ENCODE measurements around the gene ACSF2. TPM values are rescaled to one million over a fixed set of nuclear protein-coding genes. Genes with fewer than 3 reads are reported as not detected.

Gene ACSF2
- polyA plus RNA-seq, 2 of the 4 experiments (the other 2 are of a cell fraction) = 24.4 to 33.6 TPM

- Histone ChIP-seq H3K27ac (no peak overlapping the region), H3K9me3 (no peaks in the 10 kb centered on the region), H3K4me2 (no peak overlapping the region), H3K4me3 (no peak overlapping the region), H3K4me1 (peaks cover 9% of the 10 kb centered on the region; the same call in 1 of the 3 replicates)
- FAIRE-seq (no peak), ATAC-seq (no peak), DNase-seq (ENCODE audit: low read depth in 1 of 2, low spot score in 1 of 2) (no peak)
- TF ChIP-seq ZNF302 (CRISPR knock-in tag; IDR thresholded peaks at IDR 0.05) (no peak), BCL3 (IDR thresholded peaks at IDR 0.05) (no peak), HOXA7 (CRISPR knock-in tag; IDR thresholded peaks at IDR 0.05) (no peak), HDAC2 (IDR thresholded peaks at IDR 0.05) (no peak)
- ChIA-PET CTCF (interaction anchor here (1.3 to 19.6 kb wide), 2 partner anchors 21 to 23 kb away, joined by 3 to 238 read pairs; partner anchors contain the start of gene RSAD1), POLR2A (no interaction called here)
- WGBS (ENCODE audit: missing lambda C conversion rate) = 53% methylated on average over 7 of the region's 7 CpGs
These were observed 26.1 kb downstream of the ACSF2 start for GRCh38 chr17:50451943-50452629.

GRCh38 chr17:50452630-50453300 is 26.7 kb downstream of the ACSF2 start:
- no peak for DNase-seq (ENCODE audit: low read depth in 1 of 2, low spot score in 1 of 2)
- ATAC-seq = no peak
- WGBS (ENCODE audit: missing lambda C conversion rate) = 70% methylated on average over 10 of the region's 10 CpGs
- Histone ChIP-seq H3K9me3 (no peaks in the 10 kb centered on the region), H3K4me1 (peaks cover 9% of the 10 kb centered on the region; the same call in 1 of the 3 replicates), H3K4me2 (no peak overlapping the region), H3K4me3 (no peak overlapping the region), H3K27ac (no peak overlapping the region)
- no peak for TF ChIP-seq NR3C1 (IDR thresholded peaks at IDR 0.05)
- no peak for TF ChIP-seq HOXB13 (CRISPR knock-in tag; IDR thresholded peaks at IDR 0.05; ENCODE audit: low read depth)
- TF ChIP-seq POLR2A (IDR thresholded peaks at IDR 0.05; ENCODE audit: low read length) = no peak
- ChIA-PET CTCF (interaction anchor here (1.3 to 19.6 kb wide), 2 partner anchors 21 to 23 kb away, joined by 3 to 238 read pairs; partner anchors contain the start of gene RSAD1), POLR2A (no interaction called here)
- FAIRE-seq = no peak

GRCh38 chr17:50453901-50454300 is 27.9 kb downstream of the ACSF2 start:
- no peak overlapping the region for H3K27ac ChIP-seq
- peaks cover 14% of the 10 kb centered on the region; the same call in 2 of the 3 replicates for H3K4me1 ChIP-seq
- H3K4me3 ChIP-seq = no peak overlapping the region
- TF ChIP-seq NR3C1 (IDR thresholded peaks at IDR 0.05) = no peak
- no peak for TF ChIP-seq ZSCAN20 (CRISPR knock-in tag; IDR thresholded peaks at IDR 0.05)
- TF ChIP-seq RARB (CRISPR knock-in tag; IDR thresholded peaks at IDR 0.05) = no peak
- no peak for TF ChIP-seq RFX5 (IDR thresholded peaks at IDR 0.05)
- TF ChIP-seq NPAS2 (CRISPR knock-in tag; IDR thresholded peaks at IDR 0.05; ENCODE audit: borderline replicate concordance) = no peak
- no peak for TF ChIP-seq EP300 (IDR thresholded peaks at IDR 0.05)
- no peak for TF ChIP-seq ESRRA (IDR thresholded peaks at IDR 0.05; ENCODE audit: borderline replicate concordance, low read length)
- no peak for TF ChIP-seq HOXB13 (CRISPR knock-in tag; IDR thresholded peaks at IDR 0.05; ENCODE audit: low read depth)
- no peak for TF ChIP-seq ELK1 (IDR thresholded peaks at IDR 0.05; ENCODE audit: low read depth, low read length)
- no peak for TF ChIP-seq KDM1A (IDR thresholded peaks at IDR 0.05; ENCODE audit: low read depth)
- no peak for TF ChIP-seq RCOR1 (IDR thresholded peaks at IDR 0.05; ENCODE audit: low read depth, low read length)
- TF ChIP-seq HOXA7 (CRISPR knock-in tag; IDR thresholded peaks at IDR 0.05) = no peak
- TF ChIP-seq MAFK (IDR thresholded peaks at IDR 0.05; ENCODE audit: partially characterized antibody) = no peak
- no peak for TF ChIP-seq FOSB (CRISPR knock-in tag; IDR thresholded peaks at IDR 0.05)
- TF ChIP-seq EHMT2 (IDR thresholded peaks at IDR 0.05; ENCODE audit: low read depth) = no peak
- TF ChIP-seq E2F6 (IDR thresholded peaks at IDR 0.05; ENCODE audit: borderline replicate concordance, low read depth) = no peak
- TF ChIP-seq FOSL2 (IDR thresholded peaks at IDR 0.05) = no peak
- TF ChIP-seq FOSL2 (CRISPR knock-in tag; IDR thresholded peaks at IDR 0.05) = no peak
- TF ChIP-seq BCL3 (IDR thresholded peaks at IDR 0.05) = no peak
- TF ChIP-seq RAD21 (conservative IDR thresholded peaks at IDR 0.05 in 1 of 2, IDR thresholded peaks at IDR 0.05 in 1 of 2) = no peak
- no peak for ATAC-seq
- CTCF ChIA-PET = interaction anchor here (1.0 to 19.6 kb wide), 4 partner anchors 17 to 56 kb away, joined by 4 to 238 read pairs (median 11); partner anchors contain the start of genes LRRC59 and RSAD1
- no peaks in the 10 kb centered on the region for H3K9me3 ChIP-seq
- WGBS (ENCODE audit: missing lambda C conversion rate) = 93% methylated on average over 3 of the region's 3 CpGs
- DNase-seq (ENCODE audit: low read depth in 1 of 2, low spot score in 1 of 2) = no peak
- no peak for FAIRE-seq
- POLR2A ChIA-PET = no interaction called here
- no peak overlapping the region for H3K4me2 ChIP-seq
